Stimulated activated CD4-positive, alpha-beta T cell treated with anti-CD3 and anti-CD28 coated beads, Interleukin-4, amount 100 ng/mL, for 24 hours (primary cell): ENCODE measurements around the gene FES.

Experiments used
- DNase-seq: peaks from one replicate; pipeline ENCODE4 v3.0.0-alpha.2; 2020

The FES gene

GRCh38 chr15:90933301-90933700, 49.0 kb downstream of the FES start:
- DNase-seq: no peak

- peak; percentile 88 for DNase-seq
Measured at GRCh38 chr15:90934256-90934948, 50.1 kb downstream of the FES start.

- peak; percentile 96 for DNase-seq
Measured at GRCh38 chr15:90934949-90935751, 50.8 kb downstream of the FES start, which contains the start of gene UNC45A. Gene UNC45A (plus strand): TSS chr15:90935285. CDS start chr15:90935325, 40 bp downstream.

GRCh38 chr15:90936823-90937222, 52.5 kb downstream of the FES start:
- no peak for DNase-seq

GRCh38 chr15:90938261-90938660, 54.0 kb downstream of the FES start:
- no peak for DNase-seq

- no peak for DNase-seq
Measured at GRCh38 chr15:90939756-90940155, 55.5 kb downstream of the FES start.

GRCh38 chr15:90941038-90941437, 56.7 kb downstream of the FES start:
- DNase-seq: no peak

- no peak for DNase-seq
Measured at GRCh38 chr15:90942354-90943120, 58.2 kb downstream of the FES start.

- DNase-seq: no peak
Measured at GRCh38 chr15:90945091-90945490, 60.8 kb downstream of the FES start.
